Rectal smooth muscle tissue (tissue), 1 donor: ENCODE data around the gene MICAL3.
"Not testable (repeated sequence)": the region's sequence is repeated elsewhere in the genome, so short reads cannot be mapped to it uniquely, and the experiment has no call there.

Source experiments
- H3K27ac ChIP-seq: one replicate; pipeline ENCODE4 v1.7.0; 2013; ENCODE audit warnings: low read depth, low read length, inconsistent platforms
- H3K27me3 ChIP-seq: one replicate; pipeline ENCODE4 v1.7.0; 2013; ENCODE audit warnings: low read length; ENCODE audit not compliant: control insufficient read depth, insufficient read depth
- H3K36me3 ChIP-seq: one replicate; pipeline ENCODE4 v1.7.0; 2013; ENCODE audit warnings: low read length; ENCODE audit not compliant: control insufficient read depth, insufficient read depth
- H3K4me1 ChIP-seq: one replicate; pipeline ENCODE4 v1.7.0; 2013; ENCODE audit warnings: low read length; ENCODE audit not compliant: control insufficient read depth, insufficient read depth
- H3K4me3 ChIP-seq: one replicate; pipeline ENCODE4 v1.7.0; 2013; ENCODE audit warnings: low read length
- H3K9ac ChIP-seq: one replicate; pipeline ENCODE4 v1.7.0; 2013; ENCODE audit warnings: low read length

The MICAL3 gene

GRCh38 chr22:18021431-18021830 is 2.9 kb downstream of the MICAL3 start:
- no peaks in the 10 kb centered on the region for H3K36me3 ChIP-seq
- H3K27me3 ChIP-seq, result no peaks in the 10 kb centered on the region
- no peak overlapping the region for H3K9ac ChIP-seq
- H3K27ac ChIP-seq, result no peak overlapping the region
- H3K4me3 ChIP-seq, result no peak overlapping the region
- H3K4me1 ChIP-seq, result peaks cover 18% of the 10 kb centered on the region

DNA sequence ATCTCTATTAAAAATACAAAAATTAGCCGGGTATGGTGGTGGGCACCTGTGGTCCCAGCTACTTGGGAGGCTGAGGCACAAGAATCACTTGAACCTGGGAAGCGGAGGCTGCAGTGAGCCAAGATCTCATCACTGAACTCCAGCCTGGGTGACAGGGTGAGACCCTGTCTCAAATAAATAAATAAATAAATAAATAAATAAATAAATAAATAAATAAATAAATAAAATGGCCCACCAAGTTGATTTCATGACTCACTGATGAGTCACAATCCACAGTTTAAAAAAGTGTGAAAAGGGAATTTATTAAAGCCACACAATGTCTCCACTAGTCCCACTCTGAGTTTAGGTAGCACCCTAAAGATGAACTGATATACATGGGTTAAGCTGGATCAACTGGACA is 3.6 kb downstream of the MICAL3 start:
- not testable (repeated sequence) for H3K9ac ChIP-seq

DNA sequence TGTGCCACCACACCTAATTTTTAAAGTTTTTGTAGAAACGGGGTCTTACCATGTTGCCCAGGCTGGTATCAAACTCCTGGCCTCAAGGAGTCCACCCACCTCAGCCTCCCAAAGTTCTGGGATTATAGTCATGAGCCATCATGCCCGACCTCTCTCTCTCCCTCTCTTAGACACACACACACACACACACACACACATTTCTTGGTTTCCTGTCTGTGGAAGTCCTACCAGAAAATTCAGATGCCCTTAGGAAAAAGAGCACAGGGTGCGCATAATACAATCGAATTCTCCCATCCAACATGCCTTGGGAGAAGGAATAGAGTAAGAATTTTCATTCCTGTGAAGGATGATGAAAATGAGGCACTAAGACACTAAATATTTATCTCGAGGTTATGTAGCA is 10.4 kb downstream of the MICAL3 start:
- H3K4me3 ChIP-seq, result no peak overlapping the region
- H3K27ac ChIP-seq, result no peak overlapping the region
- H3K4me1 ChIP-seq, result no peaks in the 10 kb centered on the region
- no peak overlapping the region for H3K9ac ChIP-seq
- no peaks in the 10 kb centered on the region for H3K27me3 ChIP-seq
- H3K36me3 ChIP-seq, result no peaks in the 10 kb centered on the region

More for the DNA sequence above, 3.6 kb downstream of the MICAL3 start:
- not testable (repeated sequence) for H3K27me3 ChIP-seq, H3K27ac ChIP-seq, H3K4me3 ChIP-seq, H3K36me3 ChIP-seq
- peaks cover 18% of the 10 kb centered on the region for H3K4me1 ChIP-seq

DNA sequence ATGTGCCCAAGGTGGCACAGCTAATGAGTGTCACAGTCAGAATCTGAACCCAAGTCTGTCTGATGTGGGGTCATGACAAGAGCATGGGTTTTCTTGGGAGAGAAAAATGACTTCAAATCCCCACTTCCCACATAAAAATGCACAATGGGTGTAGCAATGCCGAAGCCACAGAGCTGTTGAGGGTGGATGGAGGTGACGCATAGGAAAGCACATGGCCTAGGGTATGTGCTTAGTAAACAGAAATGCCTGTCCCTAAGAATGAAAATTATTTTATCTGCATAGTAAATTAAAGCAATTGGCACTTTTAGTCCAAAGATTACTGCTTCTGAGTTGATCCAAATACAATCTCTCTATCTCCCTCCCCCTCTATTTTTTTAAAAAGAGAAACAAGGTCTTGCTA is 10.9 kb downstream of the MICAL3 start:
- Histone ChIP-seq H3K9ac (no peak overlapping the region), H3K4me3 (no peak overlapping the region), H3K4me1 (no peaks in the 10 kb centered on the region), H3K27ac (no peak overlapping the region), H3K36me3 (no peaks in the 10 kb centered on the region), H3K27me3 (no peaks in the 10 kb centered on the region)

DNA sequence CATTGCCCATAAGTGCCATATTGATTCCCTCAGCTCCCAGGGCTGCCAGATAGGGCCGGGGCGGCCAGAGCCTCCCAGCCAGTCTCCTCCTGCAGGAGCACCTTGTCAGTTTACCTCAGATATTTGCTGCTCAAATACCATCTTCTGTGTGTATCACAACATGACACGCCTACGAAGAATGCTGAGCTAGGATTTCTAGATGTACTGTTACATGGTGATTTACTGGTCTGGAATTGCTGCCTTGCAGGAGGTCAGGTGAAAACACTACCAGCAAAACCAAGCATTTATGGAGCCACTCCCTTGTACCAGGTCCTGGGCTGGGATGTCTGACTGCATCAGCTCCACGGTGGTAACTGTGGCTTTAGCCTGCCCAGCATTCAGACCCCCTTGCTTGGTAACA is 11.8 kb downstream of the MICAL3 start:
- Histone ChIP-seq H3K4me3 (no peak overlapping the region), H3K36me3 (no peaks in the 10 kb centered on the region), H3K27me3 (no peaks in the 10 kb centered on the region), H3K27ac (no peak overlapping the region), H3K9ac (no peak overlapping the region), H3K4me1 (no peaks in the 10 kb centered on the region)

GRCh38 chr22:18010266-18010665 is 14.1 kb downstream of the MICAL3 start:
- Histone ChIP-seq H3K4me1 (no peaks in the 10 kb centered on the region), H3K36me3 (no peaks in the 10 kb centered on the region), H3K27ac (no peak overlapping the region), H3K9ac (no peak overlapping the region), H3K4me3 (no peak overlapping the region), H3K27me3 (no peaks in the 10 kb centered on the region)

- Histone ChIP-seq H3K27me3 (no peaks in the 10 kb centered on the region), H3K27ac (no peak overlapping the region), H3K4me1 (no peaks in the 10 kb centered on the region), H3K9ac (no peak overlapping the region), H3K36me3 (no peaks in the 10 kb centered on the region), H3K4me3 (no peak overlapping the region)
Measured at GRCh38 chr22:18008136-18008535, 16.2 kb downstream of the MICAL3 start.

DNA sequence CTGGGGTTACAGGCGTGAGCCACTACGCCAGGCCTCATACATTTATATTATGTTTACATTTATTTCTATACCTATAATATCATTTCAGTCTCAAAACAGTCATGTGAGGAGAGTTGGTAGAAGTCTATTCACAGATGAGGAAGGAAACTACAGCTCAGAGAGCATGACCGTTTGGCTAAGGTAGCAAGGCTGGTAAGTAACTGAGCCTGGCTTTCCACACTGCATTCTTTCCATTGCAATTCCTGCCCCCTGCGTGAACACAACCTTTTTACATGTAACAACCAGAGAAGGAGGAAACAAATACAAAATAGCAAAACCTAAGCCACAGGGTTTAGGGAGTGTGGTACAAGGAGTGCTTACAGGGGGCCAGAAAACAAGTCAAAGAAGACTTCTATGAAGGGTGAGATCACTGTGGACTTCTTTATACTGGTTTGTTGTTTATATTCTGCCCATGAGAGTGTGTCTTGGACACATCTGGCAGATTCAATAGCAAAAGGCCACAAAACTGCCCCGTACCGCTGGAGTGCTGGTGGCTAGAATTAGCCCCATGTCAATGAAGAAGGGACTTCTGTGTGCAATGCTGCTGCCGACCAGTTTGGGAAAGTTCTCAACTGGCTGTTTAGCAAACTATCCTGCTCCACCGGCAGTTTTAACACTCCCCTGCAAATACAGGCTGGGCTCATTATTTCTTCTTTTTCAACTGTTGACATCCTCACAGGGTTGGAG is 19.0 kb downstream of the MICAL3 start:
- Histone ChIP-seq H3K4me1 (peaks cover under 1% of the 10 kb centered on the region), H3K9ac (no peak overlapping the region), H3K27ac (peak overlapping the region; percentile 2), H3K4me3 (no peak overlapping the region), H3K27me3 (no peaks in the 10 kb centered on the region), H3K36me3 (no peaks in the 10 kb centered on the region)

DNA sequence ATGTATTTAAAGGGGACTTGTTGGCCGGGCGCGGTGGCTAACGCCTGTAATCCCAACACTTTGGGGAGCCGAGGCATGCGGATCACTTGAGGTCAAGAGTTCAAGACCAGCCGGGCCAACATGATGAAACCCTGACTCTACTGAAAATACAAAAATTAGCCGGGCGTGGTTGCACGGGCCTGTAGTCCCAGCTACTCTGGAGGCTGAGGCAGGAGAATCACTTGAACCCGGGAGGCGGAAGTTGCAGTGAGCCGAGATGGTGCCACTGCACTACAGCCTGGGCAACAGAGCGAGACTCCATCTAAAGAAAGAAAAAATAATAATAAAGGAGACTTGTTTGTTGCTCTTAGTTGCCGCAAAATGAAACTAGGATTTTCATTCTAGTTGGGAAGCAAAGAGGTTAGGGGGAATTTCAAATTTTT is 22.5 kb downstream of the MICAL3 start:
- Histone ChIP-seq H3K4me3 (peak overlapping the region; percentile 64), H3K27ac (peak overlapping the region; percentile 91)
- H3K4me1 ChIP-seq, H3K36me3 ChIP-seq, H3K27me3 ChIP-seq, H3K9ac ChIP-seq: not testable (repeated sequence)

GRCh38 chr22:18001040-18001893 is 23.1 kb downstream of the MICAL3 start:
- no peaks in the 10 kb centered on the region for H3K27me3 ChIP-seq
- H3K4me3 ChIP-seq, result peak overlapping the region; percentile 64
- peaks cover 7% of the 10 kb centered on the region for H3K4me1 ChIP-seq
- H3K27ac ChIP-seq, result peak overlapping the region; percentile 91
- no peak overlapping the region for H3K9ac ChIP-seq
- no peaks in the 10 kb centered on the region for H3K36me3 ChIP-seq

GRCh38 chr22:18000441-18001039 is 23.8 kb downstream of the MICAL3 start:
- peak overlapping the region; percentile 91 for H3K27ac ChIP-seq
- H3K9ac ChIP-seq, result peak overlapping the region; percentile 21
- peak overlapping the region; percentile 64 for H3K4me3 ChIP-seq
- peaks cover 7% of the 10 kb centered on the region for H3K4me1 ChIP-seq
- no peaks in the 10 kb centered on the region for H3K27me3 ChIP-seq
- H3K36me3 ChIP-seq, result no peaks in the 10 kb centered on the region

GRCh38 chr22:17999851-18000250 is 24.5 kb downstream of the MICAL3 start:
- no peak overlapping the region for H3K9ac ChIP-seq
- no peaks in the 10 kb centered on the region for H3K27me3 ChIP-seq
- H3K27ac ChIP-seq, result no peak overlapping the region
- H3K4me3 ChIP-seq, result peak overlapping the region; percentile 64
- peaks cover 7% of the 10 kb centered on the region for H3K4me1 ChIP-seq
- H3K36me3 ChIP-seq, result no peaks in the 10 kb centered on the region
